OCI-LY3 (cell line): ENCODE data around the gene APOM.

Experiments
- H2AFZ ChIP-seq: fragments of 200-600, 300-600 bp; shearing (Covaris generic); 2 replicates; pipeline ENCODE4 v1.6.0; 2014; ENCODE audit warnings: antibody characterized with exemption, low read depth, low read length
- H3K27ac ChIP-seq: fragments of 200-600, 300-600 bp; sonication (generic); 2 replicates; pipeline ENCODE4 v1.5.1; 2014; ENCODE audit warnings: mild to moderate bottlenecking, low read length, moderate library complexity, mixed read lengths
- H3K27me3 ChIP-seq: fragments of 200-600, 300-600 bp; sonication (generic); 2 replicates; pipeline ENCODE4 v1.6.1; 2014; ENCODE audit warnings: low read depth, low read length, mixed read lengths
- H3K36me3 ChIP-seq: fragments of 200-600, 300-600 bp; sonication (generic); replicated peaks from 2 replicates; pipeline ENCODE3; 2014; ENCODE audit warnings: low read depth, low read length, mixed read lengths
- H3K4me1 ChIP-seq: fragments of 300-600, 200-600 bp; sonication (generic); 2 replicates; pipeline ENCODE4 v1.6.1; 2014; ENCODE audit warnings: low read length, mixed read lengths
- H3K4me2 ChIP-seq: fragments of 200-600, 300-600 bp; sonication (generic); 2 replicates; pipeline ENCODE4 v1.6.1; 2014; ENCODE audit warnings: low read length, mixed read lengths
- H3K4me3 ChIP-seq: fragments of 300-600, 200-600 bp; sonication (generic); 2 replicates; pipeline ENCODE4 v1.5.1; 2014; ENCODE audit warnings: antibody characterized with exemption, mild to moderate bottlenecking, low read length, moderate library complexity
- H3K79me2 ChIP-seq: fragments of 300-600, 200-600 bp; shearing (Covaris generic); 2 replicates; pipeline ENCODE4 v1.6.1; 2014; ENCODE audit warnings: mild to moderate bottlenecking, low read length, mixed read lengths
- H3K9ac ChIP-seq: fragments of 300-600, 200-600 bp; shearing (Covaris generic); 2 replicates; pipeline ENCODE4 v1.6.0; 2014; ENCODE audit warnings: mild to moderate bottlenecking, low read length, moderate library complexity
- H3K9me3 ChIP-seq: fragments of 200-600, 300-600 bp; shearing (Covaris generic); 2 replicates; pipeline ENCODE4 v1.6.1; 2014; ENCODE audit warnings: low read length, mixed read lengths; ENCODE audit not compliant: insufficient read depth
- H4K20me1 ChIP-seq: fragments of 200-600, 300-600 bp; sonication (generic); 2 replicates; pipeline ENCODE4 v1.6.1; 2016; ENCODE audit warnings: low read length, mixed read lengths; ENCODE audit not compliant: insufficient read depth
- CTCF ChIP-seq: fragments of 200-600, 300-600 bp; sonication (generic); IDR thresholded peaks from 2 replicates; pipeline ENCODE4 v1.5.1; 2014; ENCODE audit warnings: antibody characterized with exemption, low read length, low read depth
- EZH2phosphoT487 ChIP-seq: fragments of 200-600 bp; shearing (Covaris generic); IDR thresholded peaks from 2 replicates; pipeline ENCODE4 v1.6.1; 2018; ENCODE audit warnings: antibody characterized with exemption, mixed run types, low read depth

APOM gene

GRCh38 chr6:31691078-31691463 is 35.4 kb downstream of the APOM start:
- H3K36me3 ChIP-seq: peaks cover 2% of the 10 kb centered on the region
- H3K4me1 ChIP-seq: peaks cover 5% of the 10 kb centered on the region; the same call in 1 of the 2 replicates
- H3K9me3 ChIP-seq: no peaks in the 10 kb centered on the region
- no peaks in the 10 kb centered on the region for H3K79me2 ChIP-seq
- no peaks in the 10 kb centered on the region for H4K20me1 ChIP-seq
- no peak overlapping the region for H3K4me2 ChIP-seq
- no peak overlapping the region for H2AFZ ChIP-seq
- no peak overlapping the region for H3K27ac ChIP-seq
- H3K4me3 ChIP-seq: no peak overlapping the region
- TF ChIP-seq EZH2phosphoT487 (no peak), CTCF (no peak)
- no peak overlapping the region for H3K9ac ChIP-seq
- H3K27me3 ChIP-seq: no peaks in the 10 kb centered on the region

- H3K9ac ChIP-seq: no peak overlapping the region
- H3K9me3 ChIP-seq: no peaks in the 10 kb centered on the region
- H4K20me1 ChIP-seq: no peaks in the 10 kb centered on the region
- TF ChIP-seq EZH2phosphoT487 (no peak), CTCF (no peak)
- H3K36me3 ChIP-seq: peaks cover 2% of the 10 kb centered on the region
- peaks cover 5% of the 10 kb centered on the region; the same call in 1 of the 2 replicates for H3K4me1 ChIP-seq
- H3K4me3 ChIP-seq: no peak overlapping the region
- H3K27me3 ChIP-seq: no peaks in the 10 kb centered on the region
- H3K27ac ChIP-seq: no peak overlapping the region
- H3K79me2 ChIP-seq: no peaks in the 10 kb centered on the region
- H2AFZ ChIP-seq: no peak overlapping the region
- H3K4me2 ChIP-seq: no peak overlapping the region
Observed at GRCh38 chr6:31691564-31692108, 35.9 kb downstream of the APOM start.

GRCh38 chr6:31692353-31692752 is 36.7 kb downstream of the APOM start:
- no peak for TF ChIP-seq EZH2phosphoT487
- TF ChIP-seq CTCF: no peak
- Histone ChIP-seq H3K9ac (no peak overlapping the region), H3K4me3 (no peak overlapping the region), H3K27ac (no peak overlapping the region), H4K20me1 (no peaks in the 10 kb centered on the region), H3K27me3 (no peaks in the 10 kb centered on the region), H3K4me2 (no peak overlapping the region), H3K9me3 (no peaks in the 10 kb centered on the region), H2AFZ (no peak overlapping the region), H3K79me2 (no peaks in the 10 kb centered on the region), H3K4me1 (peaks cover 5% of the 10 kb centered on the region; the same call in 1 of the 2 replicates), H3K36me3 (peaks cover 2% of the 10 kb centered on the region)

- no peak overlapping the region for H2AFZ ChIP-seq
- no peak overlapping the region for H3K27ac ChIP-seq
- H3K9ac ChIP-seq: no peak overlapping the region
- H3K36me3 ChIP-seq: peaks cover 2% of the 10 kb centered on the region
- no peaks in the 10 kb centered on the region for H3K79me2 ChIP-seq
- H3K27me3 ChIP-seq: no peaks in the 10 kb centered on the region
- no peaks in the 10 kb centered on the region for H4K20me1 ChIP-seq
- TF ChIP-seq CTCF (no peak), EZH2phosphoT487 (no peak)
- no peak overlapping the region for H3K4me2 ChIP-seq
- no peak overlapping the region for H3K4me3 ChIP-seq
- peaks cover 5% of the 10 kb centered on the region; the same call in 1 of the 2 replicates for H3K4me1 ChIP-seq
- H3K9me3 ChIP-seq: no peaks in the 10 kb centered on the region
Observed at GRCh38 chr6:31692886-31693285, 37.2 kb downstream of the APOM start.
